ENCODE data around the gene ZNF154. TPM values are rescaled to one million over a fixed set of nuclear protein-coding genes. Genes with fewer than 3 reads are reported as not detected.
"Not testable (repeated sequence)": the region's sequence is repeated elsewhere in the genome, so short reads cannot be mapped to it uniquely, and the experiment has no call there.

Gene ZNF154
- total RNA-seq, 4 donors from 2014 or later = 0.49 to 2.8 (median 0.97) TPM

DNA sequence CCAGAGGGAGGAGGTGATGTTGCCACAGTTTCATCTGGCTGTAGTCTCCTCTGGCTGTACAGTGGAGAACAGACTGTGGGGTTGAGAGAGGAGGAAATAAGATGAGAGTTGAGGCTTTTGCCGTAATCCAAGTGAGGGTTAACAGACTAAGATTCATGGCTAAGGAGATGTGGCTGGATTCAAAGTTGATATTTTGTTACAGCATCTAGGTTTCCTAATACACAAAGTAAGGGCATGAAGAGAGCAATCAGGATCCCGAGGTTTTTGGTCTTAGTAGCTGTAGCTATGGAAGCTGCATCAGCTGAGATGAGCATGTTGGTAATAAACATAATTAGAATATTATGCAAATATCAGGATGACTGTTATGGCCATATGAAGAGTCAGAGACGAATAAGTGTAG, 39.0 kb upstream of the ZNF154 start:
- Histone ChIP-seq H3K4me1 (peaks cover 23 to 38% of the 10 kb centered on the region in 2 donors), H3K9me3 (peaks cover 0 to 4% (median 0%) of the 10 kb centered on the region in 3 donors), H3K27me3 (no peaks in the 10 kb centered on the region), H3K27ac (peak overlapping the region in 1 of 4 donors; percentile 98), H3K36me3 (peaks cover 12 to 51% of the 10 kb centered on the region in 2 donors), H3K4me3 (peak overlapping the region; percentile 96 to 99 (median 97))
- TF ChIP-seq, protein P1, sequence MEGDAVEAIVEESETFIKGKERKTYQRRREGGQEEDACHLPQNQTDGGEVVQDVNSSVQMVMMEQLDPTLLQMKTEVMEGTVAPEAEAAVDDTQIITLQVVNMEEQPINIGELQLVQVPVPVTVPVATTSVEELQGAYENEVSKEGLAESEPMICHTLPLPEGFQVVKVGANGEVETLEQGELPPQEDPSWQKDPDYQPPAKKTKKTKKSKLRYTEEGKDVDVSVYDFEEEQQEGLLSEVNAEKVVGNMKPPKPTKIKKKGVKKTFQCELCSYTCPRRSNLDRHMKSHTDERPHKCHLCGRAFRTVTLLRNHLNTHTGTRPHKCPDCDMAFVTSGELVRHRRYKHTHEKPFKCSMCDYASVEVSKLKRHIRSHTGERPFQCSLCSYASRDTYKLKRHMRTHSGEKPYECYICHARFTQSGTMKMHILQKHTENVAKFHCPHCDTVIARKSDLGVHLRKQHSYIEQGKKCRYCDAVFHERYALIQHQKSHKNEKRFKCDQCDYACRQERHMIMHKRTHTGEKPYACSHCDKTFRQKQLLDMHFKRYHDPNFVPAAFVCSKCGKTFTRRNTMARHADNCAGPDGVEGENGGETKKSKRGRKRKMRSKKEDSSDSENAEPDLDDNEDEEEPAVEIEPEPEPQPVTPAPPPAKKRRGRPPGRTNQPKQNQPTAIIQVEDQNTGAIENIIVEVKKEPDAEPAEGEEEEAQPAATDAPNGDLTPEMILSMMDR (IDR thresholded peaks at IDR 0.05 in 4 of 5, conservative IDR thresholded peaks at IDR 0.05 in 1 of 5) = no peak
- no peak for TF ChIP-seq POLR2A (IDR thresholded peaks at IDR 0.05)
- ATAC-seq = no peak
- in situ Hi-C loops (cut with MboI; ENCODE audit: low sequenced_read_pairs in 4 of 4) (loop anchor here in 3 of 4 donors (25.0 kb wide), 2 partner anchors 89 to 164 kb away; partner anchors contain the start of genes ZNF417 (in 2 of the 3), ZNF587 (in 1 of the 3) and ZNF587B (in 1 of the 3)), intact Hi-C loops (cut with DNase I; ENCODE audit: low total_unique reads) (loop anchor here (5.0 kb wide), 2 partner anchors 64 to 254 kb away; partner anchors contain the start of genes ZNF552 and ZNF606)
- DNase-seq = no peak

DNA sequence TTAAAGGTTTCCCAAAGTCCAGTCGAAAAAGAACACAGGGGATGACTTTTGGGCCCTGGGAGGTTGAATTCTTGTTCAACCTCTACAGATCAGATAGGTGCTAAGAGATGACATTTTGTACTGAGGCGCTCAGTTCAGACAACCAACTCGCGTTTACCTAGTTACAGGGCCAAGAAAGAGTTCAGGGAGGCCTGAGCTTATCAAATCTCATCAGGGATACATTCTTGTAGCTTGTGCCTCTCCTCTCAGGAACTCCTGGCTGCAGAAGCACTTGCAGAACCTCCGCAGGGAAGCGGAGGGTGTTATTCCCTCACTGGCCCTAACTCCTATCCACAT, 38.4 kb upstream of the ZNF154 start:
- H3K9me3 ChIP-seq = peaks cover 0 to 4% (median 0%) of the 10 kb centered on the region in 3 donors
- intact Hi-C loops (cut with DNase I; ENCODE audit: low total_unique reads) = loop anchor here (1.0 to 5.0 kb wide), 4 partner anchors 65 to 255 kb away; partner anchors contain the start of genes ZNF417, ZNF552, ZNF606 and ZNF773
- H3K27me3 ChIP-seq = no peaks in the 10 kb centered on the region
- ATAC-seq = no peak
- no peak for TF ChIP-seq POLR2A (IDR thresholded peaks at IDR 0.05)
- TF ChIP-seq, protein P1 (IDR thresholded peaks at IDR 0.05 in 4 of 5, conservative IDR thresholded peaks at IDR 0.05 in 1 of 5) = no peak
- no peak for DNase-seq
- peak overlapping the region; percentile 84 to 98 (median 95) for H3K27ac ChIP-seq
- peaks cover 6 to 45% of the 10 kb centered on the region in 2 donors for H3K36me3 ChIP-seq
- in situ Hi-C loops (cut with MboI; ENCODE audit: low sequenced_read_pairs in 4 of 4) = loop anchor here in 3 of 4 donors (25.0 kb wide), 2 partner anchors 90 to 165 kb away; partner anchors contain the start of genes ZNF417 (in 2 of the 3), ZNF587 (in 1 of the 3) and ZNF587B (in 1 of the 3)
- H3K4me3 ChIP-seq = peak overlapping the region; percentile 96 to 99 (median 97)
- peaks cover 23 to 38% of the 10 kb centered on the region in 2 donors for H3K4me1 ChIP-seq

DNA sequence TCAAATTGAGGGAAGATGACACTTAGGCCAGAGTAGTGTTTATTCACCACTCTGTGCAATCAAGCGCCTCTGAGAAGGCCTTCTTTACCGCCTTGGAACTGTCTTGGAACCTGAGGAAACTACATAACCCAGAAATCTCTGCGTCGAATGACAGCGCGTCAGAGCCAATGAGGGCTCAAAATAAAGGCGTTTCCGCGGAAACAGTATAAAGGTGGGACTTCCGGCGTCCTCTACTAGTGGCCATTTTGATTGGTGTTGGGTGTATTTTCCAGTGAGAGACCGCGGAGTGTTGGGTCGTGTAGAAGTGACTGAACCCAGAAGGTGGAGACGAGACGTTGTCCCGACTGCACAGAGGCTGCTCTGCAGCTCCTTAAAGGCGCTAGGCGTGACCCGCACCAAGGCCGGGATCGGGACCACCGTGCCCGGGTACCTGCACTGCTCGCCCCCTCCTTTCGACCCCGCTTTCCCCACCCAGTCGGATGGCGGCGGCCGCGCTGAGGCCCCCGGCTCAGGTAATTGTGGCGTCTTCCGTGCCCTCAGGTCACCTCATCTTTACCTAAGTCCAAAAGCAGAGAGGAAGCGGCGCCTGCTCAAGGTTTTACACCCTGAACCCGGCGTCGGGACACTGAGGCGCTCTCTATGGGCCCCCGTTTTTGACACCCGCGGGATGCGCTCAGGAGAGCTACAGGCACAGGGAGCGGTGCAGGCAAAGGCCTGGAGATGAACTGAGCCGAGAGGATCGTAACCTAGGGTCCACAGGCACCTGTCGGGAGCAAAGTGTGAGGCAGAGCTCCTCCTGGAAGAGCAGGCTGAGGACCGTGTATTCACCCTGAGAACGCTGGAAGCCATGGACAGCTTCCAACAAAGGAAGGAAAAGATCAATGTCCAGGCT, 37.8 kb upstream of the ZNF154 start, which contains the start of gene ZNF776:
TSS of gene ZNF776 (plus strand) at position 236 of the 892 bp plus-strand sequence. CDS start at position 480, 244 bp downstream.
- peak within 1 kb of the TSS; percentile 96 to 99 (median 97) for H3K4me3 ChIP-seq
- H3K27me3 ChIP-seq = no peaks in the 10 kb centered on the region
- peaks cover 0 to 4% (median 0%) of the 10 kb centered on the region in 3 donors for H3K9me3 ChIP-seq
- DNase-seq = peak; percentile 68 to 83
- in situ Hi-C loops (cut with MboI; ENCODE audit: low sequenced_read_pairs in 4 of 4) = loop anchor here in 3 of 4 donors (25.0 kb wide), 2 partner anchors 90 to 165 kb away; partner anchors contain the start of genes ZNF417 (in 2 of the 3), ZNF587 (in 1 of the 3) and ZNF587B (in 1 of the 3)
- TF ChIP-seq, protein P1 (IDR thresholded peaks at IDR 0.05 in 4 of 5, conservative IDR thresholded peaks at IDR 0.05 in 1 of 5) = no peak
- TF ChIP-seq POLR2A (IDR thresholded peaks at IDR 0.05) = no peak
- peak within 1 kb of the TSS; percentile 84 to 98 (median 95) for H3K27ac ChIP-seq
- H3K36me3 ChIP-seq = peaks cover 3 to 39% of the 10 kb centered on the region in 2 donors
- peak; percentile 100 for ATAC-seq
- intact Hi-C loops (cut with DNase I; ENCODE audit: low total_unique reads) = loop anchor here (1.0 to 5.0 kb wide), 7 partner anchors 20 to 507 kb away; partner anchors contain the start of genes ZNF417, ZNF552, ZNF586 and ZNF606
- H3K4me1 ChIP-seq = peaks cover 23 to 38% of the 10 kb centered on the region in 2 donors

DNA sequence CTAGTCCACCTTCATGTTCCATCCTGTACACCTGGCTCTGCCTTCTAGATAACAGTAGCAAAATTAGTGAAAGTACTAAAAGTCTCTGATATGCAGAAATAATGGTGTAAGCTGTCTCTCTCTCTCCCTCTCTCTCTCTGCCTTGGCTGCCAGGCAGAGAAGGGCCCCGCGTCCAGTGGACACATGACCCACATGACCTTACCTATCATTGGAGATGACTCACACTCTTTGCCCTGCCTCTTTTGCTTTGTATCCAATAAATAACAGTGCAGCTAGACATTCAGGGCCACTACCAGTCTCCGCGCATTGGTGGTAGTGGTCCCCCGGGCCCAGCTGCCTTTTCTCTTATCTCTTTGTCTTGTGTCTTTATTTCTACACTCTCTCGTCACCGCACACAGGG, 29.8 kb upstream of the ZNF154 start:
- not testable (repeated sequence) for H3K27me3 ChIP-seq, H3K36me3 ChIP-seq, H3K4me1 ChIP-seq, H3K9me3 ChIP-seq
- peak overlapping the region in 1 of 4 donors; percentile 61 for H3K27ac ChIP-seq
- peak in 1 of 2 donors; percentile 29 for DNase-seq
- intact Hi-C loops (cut with DNase I; ENCODE audit: low total_unique reads) = loop anchor here (10.0 kb wide), 1 partner anchor 416 kb away; the partner anchor contains the start of gene ZNF329
- in situ Hi-C loops (cut with MboI; ENCODE audit: low sequenced_read_pairs in 4 of 4) = loop anchor here in 3 of 4 donors (25.0 kb wide), 2 partner anchors 99 to 174 kb away; partner anchors contain the start of genes ZNF417 (in 2 of the 3), ZNF587 (in 1 of the 3) and ZNF587B (in 1 of the 3)
- ATAC-seq = peak in 1 of 2 donors; percentile 48
- peak overlapping the region in 1 of 4 donors; percentile 44 for H3K4me3 ChIP-seq

All from gastrocnemius medialis (tissue), 4 donors.